Measurements from ENCODE around the gene MYCBP2. TPM values are rescaled to one million over a fixed set of nuclear protein-coding genes. Genes with fewer than 3 reads are reported as not detected.
"Not testable (repeated sequence)": the region's sequence is repeated elsewhere in the genome, so short reads cannot be mapped to it uniquely, and the experiment has no call there.

Gene MYCBP2
- total RNA-seq, 1 experiment from 2014 or later = 22.0 TPM

GRCh38 chr13:77299587-77299986 is 27.3 kb downstream of the MYCBP2 start:
- H3K27me3 Mint-ChIP-seq (ENCODE audit: unreplicated experiment) = no peaks in the 10 kb centered on the region
- DNase-seq = no peak
- intact Hi-C loops (cut with micrococcal nuclease; ENCODE audit: unreplicated experiment) = no loop called here
- H3K9me3 Mint-ChIP-seq (ENCODE audit: low read depth, unreplicated experiment) = no peaks in the 10 kb centered on the region
- H3K27ac Mint-ChIP-seq (ENCODE audit: unreplicated experiment) = no peak overlapping the region
- TF ChIP-seq CTCF (IDR thresholded peaks at IDR 0.05; ENCODE audit: unreplicated experiment) = no peak
- H3K4me3 Mint-ChIP-seq (ENCODE audit: low read depth, unreplicated experiment) = no peak overlapping the region
- CTCF ChIA-PET = no interaction called here
- H3K4me1 Mint-ChIP-seq (ENCODE audit: low read depth, unreplicated experiment) = no peaks in the 10 kb centered on the region
- no TSS peak for BruUV-seq (replicated peaks)
- no peaks in the 10 kb centered on the region for H3K36me3 Mint-ChIP-seq (ENCODE audit: insufficient read depth, unreplicated experiment)

- CTCF ChIA-PET = no interaction called here
- intact Hi-C loops (cut with micrococcal nuclease; ENCODE audit: unreplicated experiment) = no loop called here
- no TSS peak for BruUV-seq (replicated peaks)
- H3K27ac Mint-ChIP-seq (ENCODE audit: unreplicated experiment) = no peak overlapping the region
- no peak for TF ChIP-seq CTCF (IDR thresholded peaks at IDR 0.05; ENCODE audit: unreplicated experiment)
- no peaks in the 10 kb centered on the region for H3K9me3 Mint-ChIP-seq (ENCODE audit: low read depth, unreplicated experiment)
- H3K36me3 Mint-ChIP-seq (ENCODE audit: insufficient read depth, unreplicated experiment) = no peaks in the 10 kb centered on the region
- no peaks in the 10 kb centered on the region for H3K27me3 Mint-ChIP-seq (ENCODE audit: unreplicated experiment)
- no peaks in the 10 kb centered on the region for H3K4me1 Mint-ChIP-seq (ENCODE audit: low read depth, unreplicated experiment)
- H3K4me3 Mint-ChIP-seq (ENCODE audit: low read depth, unreplicated experiment) = no peak overlapping the region
- DNase-seq = no peak
Observed at GRCh38 chr13:77298426-77298825, 28.5 kb downstream of the MYCBP2 start.

- H3K36me3 Mint-ChIP-seq (ENCODE audit: insufficient read depth, unreplicated experiment) = no peaks in the 10 kb centered on the region
- H3K4me1 Mint-ChIP-seq (ENCODE audit: low read depth, unreplicated experiment) = no peaks in the 10 kb centered on the region
- BruUV-seq (replicated peaks) = no TSS peak
- DNase-seq = no peak
- no peak overlapping the region for H3K4me3 Mint-ChIP-seq (ENCODE audit: low read depth, unreplicated experiment)
- no peak overlapping the region for H3K27ac Mint-ChIP-seq (ENCODE audit: unreplicated experiment)
- H3K9me3 Mint-ChIP-seq (ENCODE audit: low read depth, unreplicated experiment) = no peaks in the 10 kb centered on the region
- H3K27me3 Mint-ChIP-seq (ENCODE audit: unreplicated experiment) = no peaks in the 10 kb centered on the region
- intact Hi-C loops (cut with micrococcal nuclease; ENCODE audit: unreplicated experiment) = no loop called here
- CTCF ChIA-PET = no interaction called here
- no peak for TF ChIP-seq CTCF (IDR thresholded peaks at IDR 0.05; ENCODE audit: unreplicated experiment)
Observed at GRCh38 chr13:77291774-77292173, 35.1 kb downstream of the MYCBP2 start.

- H3K4me1 Mint-ChIP-seq (ENCODE audit: low read depth, unreplicated experiment) = peaks cover 5% of the 10 kb centered on the region
- H3K36me3 Mint-ChIP-seq (ENCODE audit: insufficient read depth, unreplicated experiment) = no peaks in the 10 kb centered on the region
- CTCF ChIA-PET = no interaction called here
- no peaks in the 10 kb centered on the region for H3K9me3 Mint-ChIP-seq (ENCODE audit: low read depth, unreplicated experiment)
- no TSS peak for BruUV-seq (replicated peaks)
- no peak for DNase-seq
- H3K27ac Mint-ChIP-seq (ENCODE audit: unreplicated experiment) = no peak overlapping the region
- no peak overlapping the region for H3K4me3 Mint-ChIP-seq (ENCODE audit: low read depth, unreplicated experiment)
- H3K27me3 Mint-ChIP-seq (ENCODE audit: unreplicated experiment) = no peaks in the 10 kb centered on the region
- intact Hi-C loops (cut with micrococcal nuclease; ENCODE audit: unreplicated experiment) = no loop called here
- no peak for TF ChIP-seq CTCF (IDR thresholded peaks at IDR 0.05; ENCODE audit: unreplicated experiment)
Observed at GRCh38 chr13:77290342-77290741, 36.6 kb downstream of the MYCBP2 start.

GRCh38 chr13:77289851-77290250 is 37.0 kb downstream of the MYCBP2 start:
- no peaks in the 10 kb centered on the region for H3K9me3 Mint-ChIP-seq (ENCODE audit: low read depth, unreplicated experiment)
- H3K36me3 Mint-ChIP-seq (ENCODE audit: insufficient read depth, unreplicated experiment) = no peaks in the 10 kb centered on the region
- H3K27ac Mint-ChIP-seq (ENCODE audit: unreplicated experiment) = no peak overlapping the region
- no peak overlapping the region for H3K4me3 Mint-ChIP-seq (ENCODE audit: low read depth, unreplicated experiment)
- intact Hi-C loops (cut with micrococcal nuclease; ENCODE audit: unreplicated experiment) = no loop called here
- no peak for TF ChIP-seq CTCF (IDR thresholded peaks at IDR 0.05; ENCODE audit: unreplicated experiment)
- no TSS peak for BruUV-seq (replicated peaks)
- no peak for DNase-seq
- no peaks in the 10 kb centered on the region for H3K27me3 Mint-ChIP-seq (ENCODE audit: unreplicated experiment)
- CTCF ChIA-PET = no interaction called here
- peaks cover 7% of the 10 kb centered on the region for H3K4me1 Mint-ChIP-seq (ENCODE audit: low read depth, unreplicated experiment)

- intact Hi-C loops (cut with micrococcal nuclease; ENCODE audit: unreplicated experiment); BruUV-seq (replicated peaks); H3K27ac Mint-ChIP-seq (ENCODE audit: unreplicated experiment): not testable (repeated sequence)
Observed at GRCh38 chr13:77285632-77286031, 41.3 kb downstream of the MYCBP2 start.

More at GRCh38 chr13:77285632-77286031, 41.3 kb downstream of the MYCBP2 start:
- H3K9me3 Mint-ChIP-seq (ENCODE audit: low read depth, unreplicated experiment); DNase-seq; H3K36me3 Mint-ChIP-seq (ENCODE audit: insufficient read depth, unreplicated experiment); CTCF ChIA-PET; H3K4me3 Mint-ChIP-seq (ENCODE audit: low read depth, unreplicated experiment); H3K27me3 Mint-ChIP-seq (ENCODE audit: unreplicated experiment); H3K4me1 Mint-ChIP-seq (ENCODE audit: low read depth, unreplicated experiment): not testable (repeated sequence)

Measured in Calu3 (cell line).